Loucy (cell line): ENCODE measurements around the gene LIPT1.
"Not testable (repeated sequence)": the region's sequence is repeated elsewhere in the genome, so short reads cannot be mapped to it uniquely, and the experiment has no call there.

ENCODE experiments used
- H2AFZ ChIP-seq: fragments of 200-600 bp; sonication (generic); 2 replicates; pipeline ENCODE4 v1.6.0; 2016; ENCODE audit warnings: antibody characterized with exemption, mild to moderate bottlenecking, low read length, moderate library complexity
- H3F3A ChIP-seq: fragments of 200-600 bp; 2 replicates; pipeline ENCODE4 v1.6.0; 2016; ENCODE audit warnings: antibody characterized with exemption, low read depth, mild to moderate bottlenecking
- H3K27me3 ChIP-seq: fragments of 200-600 bp; sonication (generic); 2 replicates; pipeline ENCODE4 v1.6.1; 2014; ENCODE audit warnings: low read length, mild to moderate bottlenecking; ENCODE audit not compliant: insufficient read depth, poor library complexity, severe bottlenecking
- H3K36me3 ChIP-seq: fragments of 200-600 bp; sonication (generic); 2 replicates; pipeline ENCODE4 v1.6.1; 2016; ENCODE audit warnings: low read length; ENCODE audit not compliant: insufficient read depth
- H3K4me1 ChIP-seq: fragments of 200-600 bp; sonication (generic); 2 replicates; pipeline ENCODE4 v1.5.1; 2014; ENCODE audit warnings: low read length, mild to moderate bottlenecking; ENCODE audit not compliant: insufficient read depth, poor library complexity, severe bottlenecking
- H3K4me2 ChIP-seq: fragments of 200-600 bp; sonication (generic); 2 replicates; pipeline ENCODE4 v1.6.0; 2014; ENCODE audit warnings: antibody characterized with exemption, low read length, low read depth, mild to moderate bottlenecking; ENCODE audit not compliant: poor library complexity, severe bottlenecking
- H3K4me3 ChIP-seq: fragments of 200-600 bp; sonication (generic); 2 replicates; pipeline ENCODE4 v1.5.1; 2014; ENCODE audit warnings: low read length, mild to moderate bottlenecking, mixed read lengths; ENCODE audit not compliant: poor library complexity, severe bottlenecking
- H3K79me2 ChIP-seq: fragments of 200-600 bp; sonication (generic); 2 replicates; pipeline ENCODE4 v1.6.1; 2014; ENCODE audit warnings: low read length; ENCODE audit not compliant: insufficient read depth
- H3K9ac ChIP-seq: fragments of 200-600 bp; sonication (generic); 2 replicates; pipeline ENCODE4 v1.6.0; 2014; ENCODE audit warnings: mild to moderate bottlenecking, low read depth, low read length, moderate library complexity; ENCODE audit not compliant: poor library complexity, severe bottlenecking
- H3K9me2 ChIP-seq: fragments of 200-600 bp; sonication (generic); replicated peaks from 2 replicates; pipeline ENCODE4 v1.6.1; 2016; ENCODE audit warnings: low read depth, low read length, mixed read lengths
- H3K9me3 ChIP-seq: fragments of 200-600 bp; sonication (generic); 2 replicates; pipeline ENCODE4 v1.6.1; 2014; ENCODE audit warnings: mild to moderate bottlenecking, antibody characterized with exemption, low read length, low read depth; ENCODE audit not compliant: insufficient read depth
- H4K20me1 ChIP-seq: fragments of 200-600 bp; sonication (generic); 2 replicates; pipeline ENCODE4 v1.6.0; 2014; ENCODE audit warnings: antibody characterized with exemption, low read length, mild to moderate bottlenecking; ENCODE audit not compliant: insufficient read depth, poor library complexity, severe bottlenecking
- CTCF ChIP-seq: fragments of 200-600 bp; sonication (generic); conservative IDR thresholded peaks from 2 replicates; pipeline ENCODE4 v1.5.1; 2014; ENCODE audit warnings: mild to moderate bottlenecking, antibody characterized with exemption, low read length
- EZH2phosphoT487 ChIP-seq: fragments of 200-600 bp; IDR thresholded peaks from 2 replicates; pipeline ENCODE4 v1.6.1; 2018; ENCODE audit warnings: antibody characterized with exemption, mild to moderate bottlenecking, moderate library complexity, borderline replicate concordance

LIPT1 gene

DNA sequence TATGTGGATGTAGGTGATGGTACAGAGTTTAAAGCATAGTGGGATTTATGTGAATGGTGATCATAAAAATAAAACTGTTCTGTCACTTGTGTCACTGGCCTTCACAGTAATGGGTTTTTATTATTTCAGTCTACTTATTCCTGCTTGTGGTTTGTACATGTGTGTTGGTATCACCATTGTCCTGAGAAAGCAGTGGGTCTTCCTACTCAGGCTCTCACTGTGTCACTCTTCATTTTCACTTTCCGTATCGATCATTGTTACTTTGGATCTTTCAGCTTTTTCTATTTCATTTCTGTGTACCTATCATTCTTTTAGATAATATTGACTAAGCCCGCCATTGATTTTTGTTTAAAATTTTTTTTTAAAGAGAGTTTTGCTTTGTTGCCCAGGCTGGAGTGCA is 33.6 kb downstream of the LIPT1 start:
- H3F3A ChIP-seq = no peaks in the 10 kb centered on the region
- no peaks in the 10 kb centered on the region for H3K9me3 ChIP-seq
- H3K27me3 ChIP-seq = no peaks in the 10 kb centered on the region
- no peak overlapping the region for H3K4me3 ChIP-seq
- TF ChIP-seq EZH2phosphoT487 (no peak), CTCF (no peak)
- peaks cover 8% of the 10 kb centered on the region for H3K4me1 ChIP-seq
- no peaks in the 10 kb centered on the region for H3K9me2 ChIP-seq
- no peaks in the 10 kb centered on the region for H4K20me1 ChIP-seq
- no peak overlapping the region for H2AFZ ChIP-seq
- H3K9ac ChIP-seq = no peak overlapping the region
- H3K36me3 ChIP-seq = peaks cover 14% of the 10 kb centered on the region; the same call in 1 of the 2 replicates
- peaks cover 23% of the 10 kb centered on the region for H3K79me2 ChIP-seq
- H3K4me2 ChIP-seq = no peak overlapping the region

DNA sequence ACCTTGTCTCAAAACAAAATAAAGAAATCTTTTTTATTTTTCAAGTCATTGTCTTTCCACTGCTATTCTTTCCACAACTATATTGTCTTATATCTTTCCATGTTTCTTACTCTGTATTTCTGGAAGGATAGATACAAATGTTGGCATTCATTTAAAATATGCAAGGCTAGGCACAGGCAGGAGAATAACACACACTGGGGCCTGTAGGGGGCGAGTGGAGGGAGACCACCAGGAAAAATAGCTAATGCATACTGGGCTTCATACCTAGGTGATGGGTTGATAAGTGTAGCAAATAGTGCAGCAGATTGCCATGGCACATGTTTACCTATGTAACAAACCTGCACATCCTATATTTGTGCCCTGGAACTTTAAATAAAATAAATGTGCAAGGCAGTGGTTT is 35.8 kb downstream of the LIPT1 start:
- no peak overlapping the region for H3K4me3 ChIP-seq
- no peaks in the 10 kb centered on the region for H3K27me3 ChIP-seq
- no peaks in the 10 kb centered on the region for H4K20me1 ChIP-seq
- H3K9ac ChIP-seq = no peak overlapping the region
- H2AFZ ChIP-seq = no peak overlapping the region
- H3K36me3 ChIP-seq = peaks cover 18% of the 10 kb centered on the region; the same call in 1 of the 2 replicates
- H3F3A ChIP-seq = no peaks in the 10 kb centered on the region
- no peak overlapping the region for H3K4me2 ChIP-seq
- no peaks in the 10 kb centered on the region for H3K9me3 ChIP-seq
- H3K79me2 ChIP-seq = peaks cover 9% of the 10 kb centered on the region; the same call in 1 of the 2 replicates
- peaks cover 5% of the 10 kb centered on the region for H3K4me1 ChIP-seq
- TF ChIP-seq EZH2phosphoT487 (no peak), CTCF (peak; percentile 51)
- no peaks in the 10 kb centered on the region for H3K9me2 ChIP-seq

GRCh38 chr2:99192364-99192763 is 37.6 kb downstream of the LIPT1 start:
- not testable (repeated sequence) for H3K9me2 ChIP-seq

DNA sequence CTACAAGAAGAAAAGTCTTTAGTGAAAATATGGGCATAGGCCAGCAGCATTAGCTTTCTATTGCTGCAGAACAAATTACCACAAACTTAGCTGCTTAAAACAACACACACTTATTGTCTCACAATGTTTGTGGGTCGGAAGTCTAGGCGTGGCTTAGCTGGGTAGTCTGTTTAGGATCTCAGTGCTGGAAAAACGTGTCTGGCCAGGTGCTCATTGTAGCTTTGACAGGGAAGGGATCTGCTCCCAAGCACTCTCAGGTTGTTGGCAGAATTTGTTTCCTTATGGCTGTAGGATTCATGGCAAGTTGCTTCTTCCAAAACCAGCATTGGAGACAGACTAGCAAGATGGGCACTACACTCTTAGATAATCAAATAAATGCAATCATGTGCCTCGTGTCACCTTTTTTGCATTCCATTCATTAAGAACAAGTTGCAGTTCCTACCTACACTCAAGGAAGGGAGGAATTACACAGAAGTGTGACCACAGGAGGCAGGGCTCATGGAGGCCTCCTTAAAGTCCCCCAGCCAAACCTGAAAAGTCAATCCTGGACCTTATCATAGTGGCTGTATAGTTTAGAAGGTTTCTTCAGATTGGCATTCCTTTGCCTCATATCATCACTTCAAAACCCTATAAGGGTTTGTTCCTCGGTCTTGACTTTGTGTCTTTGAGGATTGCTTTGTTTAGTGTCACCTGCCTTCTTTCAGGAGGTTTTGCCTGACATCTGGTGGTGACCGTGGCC is 43.5 kb downstream of the LIPT1 start:
- no peak overlapping the region for H3K4me2 ChIP-seq
- no peaks in the 10 kb centered on the region for H3F3A ChIP-seq
- no peaks in the 10 kb centered on the region for H3K9me2 ChIP-seq
- H3K36me3 ChIP-seq = peaks cover 24% of the 10 kb centered on the region; the same call in 1 of the 2 replicates
- H3K9me3 ChIP-seq = no peaks in the 10 kb centered on the region
- no peak overlapping the region for H3K4me3 ChIP-seq
- no peaks in the 10 kb centered on the region for H3K4me1 ChIP-seq
- H3K9ac ChIP-seq = no peak overlapping the region
- TF ChIP-seq CTCF (0 out of 2 replicates have a peak, but pooled peaks have one; percentile 11), EZH2phosphoT487 (no peak)
- H3K27me3 ChIP-seq = no peaks in the 10 kb centered on the region
- no peaks in the 10 kb centered on the region for H4K20me1 ChIP-seq
- no peak overlapping the region for H2AFZ ChIP-seq
- H3K79me2 ChIP-seq = no peaks in the 10 kb centered on the region

More at GRCh38 chr2:99192364-99192763, 37.6 kb downstream of the LIPT1 start:
- not testable (repeated sequence) for H3K4me2 ChIP-seq, H3K27me3 ChIP-seq, H3K4me1 ChIP-seq, H3K4me3 ChIP-seq, H3K9ac ChIP-seq, H3F3A ChIP-seq, H4K20me1 ChIP-seq, H2AFZ ChIP-seq, H3K9me3 ChIP-seq, H3K79me2 ChIP-seq
- peaks cover 35% of the 10 kb centered on the region; the same call in 1 of the 2 replicates for H3K36me3 ChIP-seq
